Measurements from ENCODE around the gene PNMA8B.

Gene PNMA8B

DNA sequence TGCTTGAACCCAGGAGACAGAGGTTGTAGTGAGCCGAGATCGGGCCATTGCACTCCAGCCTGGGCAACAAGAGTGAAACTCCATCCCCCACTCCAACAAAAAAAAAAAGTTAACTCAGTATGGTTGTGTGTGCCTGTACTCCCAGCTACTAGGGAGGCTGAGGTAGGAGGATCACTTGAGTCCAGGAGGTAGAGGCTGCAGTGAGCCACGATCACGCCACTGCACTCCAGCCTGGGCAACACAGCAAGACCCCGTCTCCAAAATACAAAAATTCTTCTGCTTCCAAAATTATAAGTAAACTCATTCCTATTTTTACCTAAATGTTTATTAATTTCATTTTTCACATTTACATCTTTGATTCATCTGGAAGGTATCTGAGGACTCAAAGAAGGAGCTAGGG, 38.7 kb downstream of the PNMA8B start:
- no peak for DNase-seq (ENCODE audit: low read depth)

- no peak for DNase-seq (ENCODE audit: low read depth)
These were observed 41.4 kb downstream of the PNMA8B start for GRCh38 chr19:46454244-46454643.

DNA sequence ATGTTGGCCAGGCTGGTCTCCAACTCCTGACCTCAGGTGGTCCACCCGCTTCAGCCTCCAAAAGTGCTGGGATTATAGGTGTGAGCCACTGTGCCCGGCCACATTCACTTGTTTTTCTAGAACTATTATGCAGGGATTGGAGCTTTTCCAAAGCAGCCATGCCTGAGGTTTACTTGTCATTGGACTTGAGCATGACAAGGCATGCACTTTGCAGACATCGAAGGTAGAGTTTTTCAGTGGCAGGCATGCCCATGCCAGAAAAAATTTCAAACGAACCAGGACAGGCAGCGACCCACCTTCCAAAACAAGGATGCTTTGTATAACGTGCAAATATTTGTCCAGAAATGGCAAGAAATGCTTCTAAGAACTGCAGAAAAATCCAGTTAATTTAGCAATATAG, 42.0 kb downstream of the PNMA8B start:
- DNase-seq (ENCODE audit: low read depth): no peak

GRCh38 chr19:46452186-46452585, 43.5 kb downstream of the PNMA8B start:
- no peak for DNase-seq (ENCODE audit: low read depth)

GRCh38 chr19:46451352-46451751, 44.3 kb downstream of the PNMA8B start:
- DNase-seq (ENCODE audit: low read depth): no peak

GRCh38 chr19:46450737-46451136, 44.9 kb downstream of the PNMA8B start:
- DNase-seq (ENCODE audit: low read depth): no peak

DNA sequence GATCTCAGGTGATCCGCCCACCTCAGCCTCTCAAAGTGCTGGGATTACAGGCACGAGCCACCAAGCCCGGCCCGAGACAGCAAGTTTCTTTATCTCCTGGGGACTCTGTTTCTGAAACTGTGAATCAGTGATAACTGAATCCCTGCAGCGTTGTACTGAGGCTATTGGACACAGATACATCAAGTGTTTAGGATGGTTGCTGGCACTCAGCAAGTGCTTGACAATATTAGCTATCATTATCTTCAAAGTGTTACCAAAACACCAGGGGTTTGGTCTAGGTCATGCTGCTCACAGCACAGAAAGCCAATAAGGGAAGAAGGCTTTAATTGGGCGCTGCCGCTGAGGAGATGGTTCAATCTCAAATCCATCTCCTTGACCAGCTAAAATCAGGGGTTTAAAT, 46.4 kb downstream of the PNMA8B start:
- no peak for DNase-seq (ENCODE audit: low read depth)

GRCh38 chr19:46448601-46449000, 47.1 kb downstream of the PNMA8B start:
- no peak for DNase-seq (ENCODE audit: low read depth)

DNA sequence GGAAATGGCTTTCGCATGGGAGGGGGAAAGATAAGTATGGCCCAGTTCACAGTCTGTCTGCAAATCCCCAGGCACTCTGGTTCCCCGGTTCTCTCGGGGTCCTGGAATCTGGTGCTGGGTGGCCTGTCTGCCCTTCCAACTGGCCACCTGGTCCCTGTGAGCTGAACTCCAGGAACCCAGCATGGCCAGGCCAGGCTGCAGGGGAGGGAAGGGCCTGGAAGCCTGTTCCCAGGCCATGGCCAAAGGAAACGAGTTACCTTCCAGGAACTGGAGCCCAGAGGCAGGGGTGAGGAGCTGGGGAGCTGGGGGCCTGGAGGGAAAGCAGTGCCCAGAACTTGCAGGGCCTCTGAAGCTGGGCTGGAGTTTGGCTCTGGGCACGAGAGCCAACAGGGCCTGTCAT, 47.8 kb downstream of the PNMA8B start:
- no peak for DNase-seq (ENCODE audit: low read depth)

DNA sequence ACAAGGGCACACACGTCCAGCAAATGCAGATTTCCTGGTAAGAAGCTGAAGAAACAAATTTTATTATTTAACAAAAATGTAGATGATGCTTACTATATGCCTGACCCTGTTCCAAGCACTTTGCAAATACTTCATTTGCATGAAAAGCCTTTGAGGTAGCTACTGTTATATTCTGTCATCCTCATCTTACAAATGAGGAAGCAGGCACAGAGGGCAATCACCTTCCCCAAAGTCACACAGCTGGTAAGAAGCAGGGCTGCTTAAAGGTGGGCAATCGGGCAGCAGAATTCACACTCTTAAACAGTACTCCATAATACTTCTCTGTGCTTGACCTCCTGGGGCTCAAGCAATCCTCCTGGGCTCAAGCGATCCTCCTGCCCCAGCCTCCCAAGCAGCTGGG, 48.7 kb downstream of the PNMA8B start:
- no peak for DNase-seq (ENCODE audit: low read depth)

DNA sequence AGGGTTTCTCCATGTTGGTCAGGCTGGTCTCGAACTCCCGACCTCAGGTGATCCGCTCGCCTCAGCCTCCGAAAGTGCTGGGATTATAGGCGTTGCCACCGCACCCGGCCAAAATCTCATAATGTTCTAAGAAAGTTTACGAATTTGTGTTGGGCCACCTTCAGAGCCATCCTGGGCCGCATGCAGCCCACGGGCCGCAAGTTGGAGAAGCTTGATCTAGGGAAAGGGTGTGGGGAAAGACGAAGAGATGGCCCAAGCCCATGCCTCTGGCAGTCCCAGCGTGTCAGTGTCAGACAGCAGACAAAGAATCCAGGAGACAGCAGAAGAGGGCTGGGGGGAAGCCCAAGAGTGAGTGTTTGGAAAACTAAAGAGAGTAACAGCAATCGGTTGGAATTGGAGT, 49.6 kb downstream of the PNMA8B start:
- no peak for DNase-seq (ENCODE audit: low read depth)

DNA sequence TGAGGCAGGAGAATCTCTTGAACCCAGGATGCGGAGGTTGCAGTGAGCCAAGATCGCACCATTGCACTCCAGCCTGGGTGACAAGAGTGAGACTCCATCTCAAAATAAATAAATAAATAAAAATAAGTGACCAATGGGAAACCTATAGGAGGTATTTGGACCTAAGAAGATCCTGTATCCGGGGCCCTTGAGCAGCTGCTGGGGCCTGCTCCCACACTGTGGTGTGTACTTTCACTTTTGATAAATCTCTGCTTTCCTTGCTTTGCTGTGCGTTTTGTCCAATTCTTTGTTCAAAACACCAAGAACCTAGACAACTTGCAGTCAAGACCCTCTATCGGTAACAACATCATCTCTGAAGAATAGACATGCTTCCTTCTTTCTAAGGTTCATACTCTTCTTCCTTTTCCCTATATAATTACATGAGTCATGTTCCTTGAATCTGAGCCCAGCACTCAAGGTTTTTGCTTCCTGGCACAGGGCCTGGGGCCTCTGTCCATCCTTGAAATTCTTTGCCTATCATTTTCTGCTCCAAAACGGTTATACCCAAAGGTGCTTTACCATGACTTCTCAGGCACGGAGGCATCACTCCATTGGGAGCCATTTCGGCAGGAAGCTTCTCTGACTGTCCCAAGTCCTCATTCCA, 52.7 kb downstream of the PNMA8B start:
- DNase-seq (ENCODE audit: low read depth): no peak

GRCh38 chr19:46441866-46442265, 53.8 kb downstream of the PNMA8B start:
- DNase-seq (ENCODE audit: low read depth): no peak

All from stimulated activated CD8-positive, alpha-beta memory T cell treated with anti-CD3 and anti-CD28 coated beads, Interleukin-12 subunit alpha, Interleukin-12 subunit beta, amount 100 ng/mL, for 1 hour (primary cell).